K562 (cell line): ENCODE measurements around the gene TENT4B. TPM values are rescaled to one million over a fixed set of nuclear protein-coding genes. Genes with fewer than 3 reads are reported as not detected.

Experiments used
- NKRF ChIP-seq: fragments of 450-650 bp; IDR thresholded peaks from 2 replicates; pipeline ENCODE4 v1.6.1; 2016; ENCODE audit warnings: borderline replicate concordance
- SMARCA5 ChIP-seq: fragments of 450-650 bp; IDR thresholded peaks from 2 replicates; pipeline ENCODE4 v1.6.1; 2016
- ZFP1 ChIP-seq: fragments of 450-650 bp; formaldehyde crosslinking; IDR thresholded peaks from 2 replicates; pipeline ENCODE4 v1.4.0; 2020; ENCODE audit warnings: mild to moderate bottlenecking, mixed read lengths
- ZNF384 ChIP-seq: IDR thresholded peaks from 2 replicates; pipeline ENCODE4 v1.6.1; 2012; ENCODE audit warnings: low read depth, low read length, improper control_type of control experiment
- ZNF75A ChIP-seq: fragments of 450-650 bp; formaldehyde crosslinking; IDR thresholded peaks from 2 replicates; pipeline ENCODE4 v1.4.0; 2020; ENCODE audit warnings: mild to moderate bottlenecking
- ZSCAN32 ChIP-seq: fragments of 450-650 bp; formaldehyde crosslinking; IDR thresholded peaks from 2 replicates; pipeline ENCODE4 v1.4.0; 2020; ENCODE audit warnings: mild to moderate bottlenecking, moderate library complexity
- polyA plus RNA-seq, 8 experiments: library from polyadenylated mRNA; depleted of rRNA in 4 of 8; stranded (reverse) in 5 of 8; unstranded in 3 of 8; fragments of >200 nt; fragmentation: Nextera tagmentation in 2 of 8; fragmentation: Illumina TruSeq in 1 of 8; extraction: Ambion mirVana in 2 of 8; extraction: Trizol in 1 of 8; gene quantifications; 2 replicates each; pipeline versions ENCODE4 v1.2.1 to v1.2.3, GENCODE V29; 2011 to 2014; ENCODE audit warnings: inconsistent platforms in 1 of 8, missing spikeins in 1 of 8
- total RNA-seq, 7 experiments: library from RNA; depleted of rRNA in 6 of 7; stranded (reverse); fragments of >200 nt in 6 of 7; fragmentation: Illumina TruSeq in 2 of 7; extraction: Trizol in 2 of 7; gene quantifications; 2 replicates each; pipeline versions ENCODE4 v1.2.1 to v1.2.3, GENCODE V29; 2011 to 2021; ENCODE audit warnings: low replicate concordance in 1 of 7
- TF ChIP-seq, protein P1 (sequence below): IDR thresholded peaks from 3 replicates; pipeline ENCODE4 v1.6.1; 2011; ENCODE audit warnings: borderline replicate concordance, mild to moderate bottlenecking, moderate library complexity; ENCODE audit not compliant: insufficient read length; ENCODE audit errors: extremely low read depth
- TF ChIP-seq, protein P2 (sequence below): fragments of 450-650 bp; formaldehyde crosslinking; IDR thresholded peaks from 2 replicates; pipeline ENCODE4 v1.4.0; 2022; ENCODE audit warnings: missing genetic modification characterization
- TF ChIP-seq, protein P3 (sequence below): fragments of 450-650 bp; formaldehyde crosslinking; IDR thresholded peaks from 2 replicates; pipeline ENCODE4 v1.4.0; 2020; ENCODE audit warnings: mild to moderate bottlenecking, moderate library complexity
- TF ChIP-seq, protein P4 (sequence below): fragments of 200-400 bp; formaldehyde crosslinking; IDR thresholded peaks from 2 replicates; pipeline ENCODE4 v1.6.1; 2017; ENCODE audit warnings: mild to moderate bottlenecking, low read depth, low read length, moderate library complexity

Gene TENT4B
- total and polyA plus RNA-seq, 9 of the 15 experiments (the other 6 are each of a cell fraction or from before 2014, with no cell fraction given) = 5.2 to 8.4 (median 7.0) TPM

DNA sequence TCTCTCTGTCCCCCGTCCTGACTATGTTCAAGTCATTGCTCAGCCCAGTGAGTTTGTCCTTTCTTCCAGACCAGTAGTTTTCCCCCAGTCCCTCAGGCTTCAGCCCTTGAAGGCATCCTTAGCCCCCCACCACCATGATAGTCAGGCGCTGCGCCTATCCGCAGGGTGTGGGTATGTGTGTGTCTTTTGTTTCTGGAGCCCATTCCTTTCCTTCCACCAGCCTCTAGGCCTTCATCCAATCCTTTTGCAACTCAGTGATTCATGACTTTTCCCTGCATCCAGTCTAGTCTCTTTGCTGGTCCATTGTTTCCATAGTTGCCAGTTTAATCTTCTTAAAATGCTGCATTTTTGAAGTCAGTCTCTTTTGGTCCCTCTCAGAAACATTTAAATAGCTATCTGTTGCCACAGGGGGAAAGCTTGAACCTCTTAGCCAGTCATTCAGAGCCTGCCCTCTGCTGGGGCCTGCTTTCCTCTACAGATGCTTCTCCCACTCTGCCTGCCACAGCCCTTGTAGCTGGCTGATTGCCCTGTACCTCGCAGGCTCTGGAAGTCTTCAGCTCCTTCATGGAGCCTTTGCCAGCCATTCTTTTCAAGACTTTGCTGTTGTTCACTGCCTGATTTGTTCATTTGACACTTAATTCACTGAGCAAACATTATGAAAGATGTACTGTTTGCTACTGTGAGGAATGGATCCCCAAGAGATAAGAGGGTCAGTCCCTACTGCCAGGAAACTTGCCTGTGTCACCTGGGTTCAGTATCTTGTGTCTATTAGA lies 57.3 kb downstream of the TENT4B start (continued):
- TF ChIP-seq, protein P1, sequence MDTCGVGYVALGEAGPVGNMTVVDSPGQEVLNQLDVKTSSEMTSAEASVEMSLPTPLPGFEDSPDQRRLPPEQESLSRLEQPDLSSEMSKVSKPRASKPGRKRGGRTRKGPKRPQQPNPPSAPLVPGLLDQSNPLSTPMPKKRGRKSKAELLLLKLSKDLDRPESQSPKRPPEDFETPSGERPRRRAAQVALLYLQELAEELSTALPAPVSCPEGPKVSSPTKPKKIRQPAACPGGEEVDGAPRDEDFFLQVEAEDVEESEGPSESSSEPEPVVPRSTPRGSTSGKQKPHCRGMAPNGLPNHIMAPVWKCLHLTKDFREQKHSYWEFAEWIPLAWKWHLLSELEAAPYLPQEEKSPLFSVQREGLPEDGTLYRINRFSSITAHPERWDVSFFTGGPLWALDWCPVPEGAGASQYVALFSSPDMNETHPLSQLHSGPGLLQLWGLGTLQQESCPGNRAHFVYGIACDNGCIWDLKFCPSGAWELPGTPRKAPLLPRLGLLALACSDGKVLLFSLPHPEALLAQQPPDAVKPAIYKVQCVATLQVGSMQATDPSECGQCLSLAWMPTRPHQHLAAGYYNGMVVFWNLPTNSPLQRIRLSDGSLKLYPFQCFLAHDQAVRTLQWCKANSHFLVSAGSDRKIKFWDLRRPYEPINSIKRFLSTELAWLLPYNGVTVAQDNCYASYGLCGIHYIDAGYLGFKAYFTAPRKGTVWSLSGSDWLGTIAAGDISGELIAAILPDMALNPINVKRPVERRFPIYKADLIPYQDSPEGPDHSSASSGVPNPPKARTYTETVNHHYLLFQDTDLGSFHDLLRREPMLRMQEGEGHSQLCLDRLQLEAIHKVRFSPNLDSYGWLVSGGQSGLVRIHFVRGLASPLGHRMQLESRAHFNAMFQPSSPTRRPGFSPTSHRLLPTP = no peak
- peak; percentile 85 for TF ChIP-seq ZNF75A
- TF ChIP-seq ZFP1 (CRISPR knock-in tag) = no peak
- TF ChIP-seq, protein P2, sequence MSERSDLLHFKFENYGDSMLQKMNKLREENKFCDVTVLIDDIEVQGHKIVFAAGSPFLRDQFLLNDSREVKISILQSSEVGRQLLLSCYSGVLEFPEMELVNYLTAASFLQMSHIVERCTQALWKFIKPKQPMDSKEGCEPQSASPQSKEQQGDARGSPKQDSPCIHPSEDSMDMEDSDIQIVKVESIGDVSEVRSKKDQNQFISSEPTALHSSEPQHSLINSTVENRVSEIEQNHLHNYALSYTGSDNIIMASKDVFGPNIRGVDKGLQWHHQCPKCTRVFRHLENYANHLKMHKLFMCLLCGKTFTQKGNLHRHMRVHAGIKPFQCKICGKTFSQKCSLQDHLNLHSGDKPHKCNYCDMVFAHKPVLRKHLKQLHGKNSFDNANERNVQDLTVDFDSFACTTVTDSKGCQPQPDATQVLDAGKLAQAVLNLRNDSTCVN = no peak
- no peak for TF ChIP-seq ZNF384
- no peak for TF ChIP-seq ZSCAN32 (CRISPR knock-in tag)
- no peak for TF ChIP-seq NKRF
- TF ChIP-seq, protein P3, sequence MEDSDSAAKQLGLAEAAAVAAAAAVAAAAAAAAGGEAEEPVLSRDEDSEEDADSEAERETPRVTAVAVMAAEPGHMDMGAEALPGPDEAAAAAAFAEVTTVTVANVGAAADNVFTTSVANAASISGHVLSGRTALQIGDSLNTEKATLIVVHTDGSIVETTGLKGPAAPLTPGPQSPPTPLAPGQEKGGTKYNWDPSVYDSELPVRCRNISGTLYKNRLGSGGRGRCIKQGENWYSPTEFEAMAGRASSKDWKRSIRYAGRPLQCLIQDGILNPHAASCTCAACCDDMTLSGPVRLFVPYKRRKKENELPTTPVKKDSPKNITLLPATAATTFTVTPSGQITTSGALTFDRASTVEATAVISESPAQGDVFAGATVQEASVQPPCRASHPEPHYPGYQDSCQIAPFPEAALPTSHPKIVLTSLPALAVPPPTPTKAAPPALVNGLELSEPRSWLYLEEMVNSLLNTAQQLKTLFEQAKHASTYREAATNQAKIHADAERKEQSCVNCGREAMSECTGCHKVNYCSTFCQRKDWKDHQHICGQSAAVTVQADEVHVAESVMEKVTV (CRISPR knock-in tag) = peak; percentile 89
- TF ChIP-seq, protein P4, sequence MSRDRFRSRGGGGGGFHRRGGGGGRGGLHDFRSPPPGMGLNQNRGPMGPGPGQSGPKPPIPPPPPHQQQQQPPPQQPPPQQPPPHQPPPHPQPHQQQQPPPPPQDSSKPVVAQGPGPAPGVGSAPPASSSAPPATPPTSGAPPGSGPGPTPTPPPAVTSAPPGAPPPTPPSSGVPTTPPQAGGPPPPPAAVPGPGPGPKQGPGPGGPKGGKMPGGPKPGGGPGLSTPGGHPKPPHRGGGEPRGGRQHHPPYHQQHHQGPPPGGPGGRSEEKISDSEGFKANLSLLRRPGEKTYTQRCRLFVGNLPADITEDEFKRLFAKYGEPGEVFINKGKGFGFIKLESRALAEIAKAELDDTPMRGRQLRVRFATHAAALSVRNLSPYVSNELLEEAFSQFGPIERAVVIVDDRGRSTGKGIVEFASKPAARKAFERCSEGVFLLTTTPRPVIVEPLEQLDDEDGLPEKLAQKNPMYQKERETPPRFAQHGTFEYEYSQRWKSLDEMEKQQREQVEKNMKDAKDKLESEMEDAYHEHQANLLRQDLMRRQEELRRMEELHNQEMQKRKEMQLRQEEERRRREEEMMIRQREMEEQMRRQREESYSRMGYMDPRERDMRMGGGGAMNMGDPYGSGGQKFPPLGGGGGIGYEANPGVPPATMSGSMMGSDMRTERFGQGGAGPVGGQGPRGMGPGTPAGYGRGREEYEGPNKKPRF = no peak
- TF ChIP-seq SMARCA5 = no peak
- TF ChIP-seq, all 486 proteins: peak for 17
